GM19463 (cell line): Measurements from ENCODE around the gene STK25.
"Not testable (repeated sequence)": the region's sequence is repeated elsewhere in the genome, so short reads cannot be mapped to it uniquely, and the experiment has no call there.

Experiments
- ATAC-seq: cut with Tn5 transposase; IDR thresholded peaks from one replicate; pipeline ENCODE4 v1.9.1; 2021; ENCODE audit warnings: mild to moderate bottlenecking, moderate library complexity; ENCODE audit not compliant: unreplicated experiment

STK25 gene

GRCh38 chr2:241511091-241511741, 2.8 kb upstream of the STK25 start:
- no peak for ATAC-seq

- no peak for ATAC-seq
Measured at GRCh38 chr2:241509155-241509784, 886 bp upstream of the STK25 start.

- peak; percentile 21 for ATAC-seq
Measured at GRCh38 chr2:241507430-241508239, 749 bp downstream of the STK25 start.

GRCh38 chr2:241506793-241507429, 1.5 kb downstream of the STK25 start:
- ATAC-seq = no peak

- not testable (repeated sequence) for ATAC-seq
Measured at GRCh38 chr2:241506317-241506716, 2.1 kb downstream of the STK25 start.

- no peak for ATAC-seq
Measured at GRCh38 chr2:241505781-241506201, 2.6 kb downstream of the STK25 start.

- ATAC-seq = no peak
Measured at GRCh38 chr2:241505086-241505780, 3.2 kb downstream of the STK25 start.

GRCh38 chr2:241503776-241504392, 4.5 kb downstream of the STK25 start:
- ATAC-seq = no peak

GRCh38 chr2:241502281-241502680, 6.1 kb downstream of the STK25 start:
- ATAC-seq = no peak

- ATAC-seq = no peak
Measured at GRCh38 chr2:241501551-241501950, 6.8 kb downstream of the STK25 start.

GRCh38 chr2:241501099-241501541, 7.3 kb downstream of the STK25 start:
- no peak for ATAC-seq

GRCh38 chr2:241500431-241500975, 7.9 kb downstream of the STK25 start:
- ATAC-seq = no peak

- no peak for ATAC-seq
Measured at GRCh38 chr2:241500016-241500415, 8.4 kb downstream of the STK25 start.

GRCh38 chr2:241499146-241499965, 9.0 kb downstream of the STK25 start:
- no peak for ATAC-seq

- ATAC-seq = no peak
Measured at GRCh38 chr2:241498115-241499070, 10.0 kb downstream of the STK25 start.

- ATAC-seq = no peak
Measured at GRCh38 chr2:241496904-241497877, 11.2 kb downstream of the STK25 start.
